Daoy (cell line): ENCODE data around the gene GMPS. TPM values are rescaled to one million over a fixed set of nuclear protein-coding genes. Genes with fewer than 3 reads are reported as not detected.
"Not testable (repeated sequence)": the region's sequence is repeated elsewhere in the genome, so short reads cannot be mapped to it uniquely, and the experiment has no call there.

Source experiments
- DNase-seq: peaks from one replicate; pipeline ENCODE4 v3.0.0-alpha.2; 2015; ENCODE audit warnings: low read depth
- total RNA-seq: library from RNA; depleted of rRNA; stranded (reverse); fragments of >200 nt; shearing (Covaris generic); gene quantifications from 2 replicates; pipeline ENCODE4 v1.2.3, GENCODE V29; 2014; rRNA removed

Gene GMPS
- total RNA-seq: 98.7 and 143 TPM in 2 replicates

DNA sequence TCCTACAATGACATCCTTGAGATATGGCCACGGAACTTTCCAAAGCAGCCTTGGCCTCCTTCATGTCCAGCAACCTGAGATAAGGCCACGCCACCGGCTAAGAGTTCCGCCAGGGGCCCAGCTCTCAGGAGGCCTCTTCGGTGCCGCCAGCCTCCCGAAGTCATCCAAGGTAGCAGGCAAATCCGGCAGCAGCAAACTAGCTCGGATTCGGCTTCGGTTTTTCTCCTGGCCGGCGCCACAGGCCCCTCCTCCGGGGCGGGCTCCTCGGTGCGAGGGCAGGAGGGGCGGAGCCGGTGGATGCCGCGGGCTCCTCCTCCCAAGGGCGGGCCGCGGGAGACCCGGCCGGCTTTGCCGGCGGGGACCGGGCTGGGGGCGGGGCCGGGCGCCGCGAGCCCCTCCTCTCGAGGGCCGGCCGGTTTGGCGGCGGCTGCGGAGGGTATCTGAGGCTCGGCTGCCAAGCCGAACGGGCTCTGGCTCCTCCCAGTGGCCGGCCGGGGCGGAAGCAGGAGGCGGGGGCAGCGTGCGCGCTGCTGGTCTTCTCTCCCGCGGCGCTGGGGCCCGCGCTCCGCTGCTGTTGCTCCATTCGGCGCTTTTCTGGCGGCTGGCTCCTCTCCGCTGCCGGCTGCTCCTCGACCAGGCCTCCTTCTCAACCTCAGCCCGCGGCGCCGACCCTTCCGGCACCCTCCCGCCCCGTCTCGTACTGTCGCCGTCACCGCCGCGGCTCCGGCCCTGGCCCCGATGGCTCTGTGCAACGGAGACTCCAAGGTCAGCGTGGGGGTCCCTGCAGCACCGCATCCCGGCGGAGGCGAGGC lies at the start of gene GMPS:
Gene GMPS (plus strand): TSS at position 518 of the 812 bp plus-strand sequence. CDS start 221 bp downstream, at position 739.
- DNase-seq: peak; percentile 97

DNA sequence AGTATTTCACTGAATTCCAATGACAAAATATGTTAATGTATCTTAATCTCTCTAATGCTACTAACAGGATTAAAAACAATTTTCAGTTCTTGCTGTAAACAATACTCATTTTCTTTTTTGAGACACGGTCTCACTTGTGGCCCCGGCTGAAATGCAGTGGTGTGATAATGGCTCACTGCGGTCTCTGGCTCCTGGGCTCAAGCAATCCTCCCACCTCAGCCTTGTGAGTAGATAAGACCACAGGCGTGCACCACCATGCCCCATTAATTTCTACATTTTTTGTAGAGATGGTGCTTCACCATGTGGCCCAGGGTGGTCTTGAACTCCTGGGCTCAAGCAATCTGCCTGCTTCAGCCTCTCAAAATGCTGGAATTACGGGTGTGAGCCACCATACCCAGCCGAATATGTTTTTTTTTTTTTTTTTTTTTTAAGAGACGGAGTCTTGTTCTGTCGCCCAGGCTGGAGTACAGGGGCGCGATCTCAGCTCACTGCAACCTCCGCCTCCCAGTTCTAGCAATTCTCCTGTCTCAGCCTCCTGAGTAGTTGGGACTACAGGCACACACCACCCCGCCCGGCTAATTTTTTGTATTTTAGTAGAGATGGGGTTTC lies 41.9 kb upstream of the GMPS start:
- not testable (repeated sequence) for DNase-seq

DNA sequence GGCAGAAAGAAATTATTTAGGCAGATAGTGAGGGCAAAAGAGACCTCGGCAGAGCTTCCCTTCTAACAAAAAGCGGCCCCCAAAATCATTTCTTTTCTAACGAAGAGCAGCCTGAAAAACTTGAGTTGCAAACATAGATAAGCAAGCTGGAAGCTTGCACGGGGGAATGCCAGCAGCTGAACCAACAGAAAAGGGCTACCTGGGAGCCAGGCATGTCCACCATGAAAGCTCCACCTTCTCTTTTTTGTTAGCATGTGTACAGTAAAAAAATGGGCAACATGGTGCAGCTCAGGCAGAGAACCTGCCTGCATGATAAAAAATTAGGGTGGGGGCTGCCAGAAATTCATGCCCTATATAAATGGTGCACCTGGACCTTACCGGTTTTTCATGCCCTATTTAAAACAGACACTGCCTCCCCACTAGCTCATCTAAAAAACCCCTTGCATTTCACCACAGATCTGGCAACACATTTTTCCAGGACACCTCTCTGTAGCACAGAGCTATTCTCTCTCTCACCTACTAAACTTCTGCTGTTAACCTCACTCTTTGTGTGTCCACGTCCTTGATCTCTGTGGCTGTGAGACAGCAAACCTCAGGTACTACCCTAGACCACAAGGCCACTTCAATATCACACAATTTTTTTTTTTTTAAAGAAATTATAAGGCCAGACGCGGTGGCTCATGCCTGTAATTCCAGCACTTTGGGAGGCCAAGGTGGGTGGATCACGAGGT lies 34.9 kb upstream of the GMPS start:
- DNase-seq: no peak

GRCh38 chr3:155843569-155843968 lies 26.9 kb upstream of the GMPS start:
- no peak for DNase-seq

- no peak for DNase-seq
Observed at GRCh38 chr3:155846119-155846518, 24.3 kb upstream of the GMPS start.

GRCh38 chr3:155847993-155848392 lies 22.5 kb upstream of the GMPS start:
- DNase-seq: no peak

GRCh38 chr3:155849404-155849803 lies 21.0 kb upstream of the GMPS start:
- not testable (repeated sequence) for DNase-seq

GRCh38 chr3:155852341-155852740 lies 18.1 kb upstream of the GMPS start:
- DNase-seq: no peak

GRCh38 chr3:155853214-155854140 lies 17.0 kb upstream of the GMPS start:
- no peak for DNase-seq

- peak; percentile 99 for DNase-seq
Observed at GRCh38 chr3:155854141-155854940, 16.1 kb upstream of the GMPS start, which contains the start of gene SLC33A1. Gene SLC33A1, minus strand, starts transcription at chr3:155854427. Its CDS starts 430 bp downstream, at chr3:155853997.

- DNase-seq: no peak
Observed at GRCh38 chr3:155859859-155860258, 10.6 kb upstream of the GMPS start.

DNA sequence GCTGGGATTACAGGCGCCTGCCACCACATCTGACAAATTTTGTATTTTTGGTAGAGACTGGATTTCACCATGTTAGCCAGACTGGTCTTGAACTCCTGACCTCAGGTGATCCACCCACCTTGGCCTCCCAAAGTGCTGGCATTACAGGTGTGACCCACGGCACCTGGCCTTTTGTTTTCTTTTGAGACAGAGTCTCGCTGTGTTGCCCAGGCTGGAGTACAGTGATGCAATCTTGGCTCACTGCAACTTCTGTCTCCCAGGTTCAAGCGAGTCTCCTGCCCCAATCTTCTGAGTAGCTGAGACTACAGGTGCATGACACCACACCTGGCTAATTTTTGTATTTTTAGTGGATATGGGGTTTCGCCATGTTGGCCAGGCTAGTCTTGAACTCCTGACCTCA lies 10.0 kb upstream of the GMPS start:
- not testable (repeated sequence) for DNase-seq

DNA sequence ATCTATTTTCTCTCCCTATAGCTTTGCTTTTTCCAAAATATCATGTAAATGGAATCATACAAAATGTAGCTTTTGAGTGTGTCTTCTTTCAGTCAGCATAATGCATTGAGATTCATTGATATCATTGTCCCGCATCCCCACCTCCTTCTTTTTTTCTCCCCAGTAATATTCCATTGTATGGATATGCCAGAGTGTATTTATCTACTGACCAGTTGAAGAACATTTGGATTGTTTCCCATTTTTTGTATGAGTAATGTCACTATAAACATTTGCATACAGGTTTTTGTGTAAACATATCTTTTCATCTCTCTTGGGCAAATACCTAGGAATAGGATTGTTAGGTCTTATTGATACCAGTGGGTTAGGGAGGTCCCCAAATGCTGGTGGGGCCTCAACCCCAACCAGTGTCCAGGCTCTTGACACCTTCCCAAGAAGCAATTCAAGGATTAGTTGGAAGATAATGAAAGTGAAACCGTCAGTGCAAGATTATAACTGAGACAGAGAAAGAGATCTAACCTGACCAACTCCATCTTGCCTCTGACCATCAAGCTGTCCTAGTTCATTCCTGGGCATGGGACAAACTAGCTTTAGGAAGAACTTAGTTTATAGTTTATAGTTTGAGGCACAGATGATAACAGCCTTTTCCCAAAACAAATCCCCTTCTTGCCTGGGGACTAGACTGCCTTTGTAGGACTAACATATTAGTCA lies 8.8 kb upstream of the GMPS start:
- DNase-seq: no peak

GRCh38 chr3:155862290-155862982 lies 8.0 kb upstream of the GMPS start:
- peak; percentile 89 for DNase-seq

DNA sequence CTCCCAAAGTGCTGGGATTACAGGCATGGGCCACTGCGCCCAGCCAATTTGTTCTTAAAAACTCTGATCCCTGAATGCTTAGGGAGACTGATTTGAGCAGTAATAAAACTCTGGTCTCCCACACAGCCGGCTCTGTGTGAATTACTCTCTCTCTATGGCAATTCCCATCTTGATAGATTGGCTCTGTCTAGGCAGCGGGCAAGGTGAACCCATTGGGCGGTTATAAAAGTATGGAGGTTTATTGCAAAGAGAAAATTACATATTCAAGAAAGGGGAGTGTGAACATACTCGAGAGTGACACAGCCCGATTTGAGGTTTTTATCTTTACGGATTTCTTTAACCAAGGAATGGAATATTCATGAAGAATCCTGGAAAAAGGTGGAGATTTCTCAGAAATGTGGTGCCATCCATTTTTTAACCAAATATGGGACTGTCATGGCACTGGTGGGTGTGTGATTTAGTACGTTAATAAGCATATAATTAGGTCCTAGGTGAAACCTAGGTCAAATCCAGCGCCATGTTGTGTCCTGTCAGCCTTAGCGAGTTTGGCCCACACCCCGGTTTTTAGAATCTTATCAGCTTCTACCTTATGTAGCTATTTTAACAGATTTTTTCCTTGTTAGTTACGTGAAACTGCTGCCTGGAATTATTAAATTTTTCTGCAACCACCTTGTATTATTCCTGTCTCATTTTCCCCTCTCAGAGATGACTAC lies 7.2 kb upstream of the GMPS start:
- DNase-seq: no peak

DNA sequence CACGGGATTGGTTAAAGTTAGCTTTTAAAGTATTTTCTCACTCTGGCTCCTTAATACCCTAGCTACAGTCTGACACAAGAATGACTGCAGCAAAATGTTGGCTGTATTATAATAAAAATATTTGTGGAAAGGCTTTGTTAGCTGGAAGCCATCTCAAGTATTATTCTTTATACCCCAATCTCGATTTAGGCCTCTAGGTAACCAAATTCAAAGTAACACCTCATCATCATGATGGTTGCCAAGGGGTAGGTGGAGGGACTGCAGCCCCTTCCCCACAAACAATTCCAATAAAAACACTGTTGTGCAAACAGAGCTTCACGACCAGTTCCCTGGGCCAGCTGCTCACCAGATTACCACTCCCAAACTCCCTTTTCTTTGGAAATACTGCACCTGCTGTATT lies 759 bp upstream of the GMPS start:
- no peak for DNase-seq

DNA sequence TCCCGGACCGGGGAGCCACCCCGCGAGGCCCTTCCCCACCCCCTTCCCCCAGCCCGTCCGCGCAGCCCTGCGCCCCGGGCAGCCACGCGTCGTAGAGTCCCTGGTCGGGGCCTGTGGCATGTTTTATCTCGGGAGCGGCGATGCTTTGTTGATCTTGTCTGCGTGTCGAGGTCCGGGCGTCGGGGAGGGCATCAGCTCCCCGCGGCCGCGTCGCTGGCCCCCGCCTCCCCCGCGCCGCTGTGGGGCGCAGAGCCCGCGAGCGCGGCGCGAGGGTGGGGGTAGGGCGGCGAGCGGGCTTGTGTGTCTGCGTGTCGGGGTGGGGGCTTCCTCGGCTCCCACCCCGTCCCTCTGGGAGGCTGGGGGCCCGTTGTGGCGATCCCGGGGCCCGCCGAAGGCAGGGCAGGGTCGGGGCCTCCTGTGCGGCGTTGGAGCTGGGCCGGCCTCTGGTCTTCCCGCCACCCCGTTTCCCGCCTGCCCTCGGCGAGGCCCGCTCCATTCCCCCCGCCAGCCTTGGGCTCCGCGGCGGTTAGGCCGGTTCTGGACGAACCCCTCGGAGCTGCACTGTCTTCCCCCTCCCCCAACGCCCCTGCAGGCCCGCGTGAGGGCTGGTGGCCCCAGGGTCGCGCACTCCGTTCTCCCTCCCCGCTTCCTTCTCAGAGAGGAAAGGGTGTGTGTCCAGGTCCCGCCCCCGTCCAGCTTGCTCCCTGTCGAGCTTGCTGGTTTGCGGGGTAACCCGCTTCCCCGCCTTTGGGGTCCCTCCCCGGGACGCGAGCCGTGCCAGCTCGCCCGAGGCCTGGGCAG lies 695 bp downstream of the GMPS start:
- DNase-seq: peak; percentile 56

DNA sequence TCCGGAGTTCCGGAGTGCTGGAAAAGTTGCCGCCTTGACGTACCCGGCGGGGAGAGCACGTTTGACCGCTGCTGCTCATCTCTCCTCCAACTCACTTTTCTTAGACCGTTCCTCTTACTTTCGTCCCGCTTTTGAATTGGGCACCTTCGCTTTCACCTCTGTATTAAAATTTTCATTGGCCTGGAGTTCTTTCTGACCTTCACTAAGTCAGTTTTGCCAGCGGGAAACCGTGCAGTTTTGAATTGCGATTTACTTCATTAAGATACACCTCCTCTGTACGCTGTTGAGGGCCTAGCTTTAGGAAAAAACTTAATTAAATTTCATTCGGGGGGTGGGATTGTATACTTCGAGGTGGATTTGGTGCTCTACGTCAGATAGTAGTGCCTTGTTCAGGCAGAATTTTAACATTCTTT lies 1.3 kb downstream of the GMPS start:
- no peak for DNase-seq
